ENCODE results near the gene MYF6.
A peak's percentile ranks its signal among the peaks of the same experiment; 100 is the strongest.
"Not testable (repeated sequence)": the region's sequence is repeated elsewhere in the genome, so short reads cannot be mapped to it uniquely, and the experiment has no call there.

MYF6 gene

GRCh38 chr12:80707126-80707829, at the start of gene MYF6:
Gene MYF6 (plus strand): TSS chr12:80707634. CDS start chr12:80707720, 86 bp downstream.
- DNase-seq (ENCODE audit: low spot score), result no peak

- no peak for DNase-seq (ENCODE audit: low spot score)
Measured at GRCh38 chr12:80659512-80660063, 47.8 kb upstream of the MYF6 start.

- DNase-seq (ENCODE audit: low spot score), result no peak
Measured at GRCh38 chr12:80662586-80662985, 44.8 kb upstream of the MYF6 start.

- DNase-seq (ENCODE audit: low spot score), result no peak
Measured at GRCh38 chr12:80670214-80670613, 37.2 kb upstream of the MYF6 start.

- DNase-seq (ENCODE audit: low spot score), result not testable (repeated sequence)
Measured at GRCh38 chr12:80676042-80676636, 31.3 kb upstream of the MYF6 start.

DNA sequence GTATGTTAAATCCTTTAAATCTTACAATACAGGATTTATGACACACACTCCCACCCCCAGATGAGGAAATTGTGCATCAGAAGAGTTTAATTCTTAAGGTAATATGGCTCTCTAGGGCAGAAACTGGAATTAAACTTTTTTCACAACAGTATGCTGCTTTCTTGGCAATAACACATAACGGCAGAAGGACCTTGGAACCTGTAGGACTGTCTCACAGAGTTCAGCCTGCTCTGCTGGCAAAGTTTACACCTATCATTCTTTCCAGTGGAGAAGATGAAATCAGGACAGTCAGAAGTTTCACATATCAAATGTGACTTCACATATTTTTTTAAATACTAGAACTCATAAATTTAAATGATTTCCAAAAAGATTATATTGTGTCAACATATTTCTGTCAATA, 30.6 kb upstream of the MYF6 start:
- no peak for DNase-seq (ENCODE audit: low spot score)

DNA sequence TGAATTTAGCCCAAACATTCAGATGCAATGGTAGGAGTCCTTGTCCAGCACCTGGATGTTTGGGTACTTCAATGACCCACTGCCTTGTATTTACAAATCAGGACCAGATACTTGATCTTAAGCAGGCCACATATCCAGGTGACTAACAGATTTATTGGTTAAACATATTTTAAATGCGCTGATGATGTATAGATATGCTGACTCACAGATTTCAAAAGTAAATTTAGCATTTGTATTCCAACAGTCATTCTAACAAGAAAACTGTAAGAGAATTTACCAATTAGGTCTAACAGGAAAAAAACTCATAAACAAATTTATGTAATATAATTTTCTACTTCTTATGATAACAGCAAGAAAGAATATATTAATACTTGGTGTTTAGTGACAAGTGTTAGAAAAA, 29.4 kb upstream of the MYF6 start:
- DNase-seq (ENCODE audit: low spot score), result no peak

DNA sequence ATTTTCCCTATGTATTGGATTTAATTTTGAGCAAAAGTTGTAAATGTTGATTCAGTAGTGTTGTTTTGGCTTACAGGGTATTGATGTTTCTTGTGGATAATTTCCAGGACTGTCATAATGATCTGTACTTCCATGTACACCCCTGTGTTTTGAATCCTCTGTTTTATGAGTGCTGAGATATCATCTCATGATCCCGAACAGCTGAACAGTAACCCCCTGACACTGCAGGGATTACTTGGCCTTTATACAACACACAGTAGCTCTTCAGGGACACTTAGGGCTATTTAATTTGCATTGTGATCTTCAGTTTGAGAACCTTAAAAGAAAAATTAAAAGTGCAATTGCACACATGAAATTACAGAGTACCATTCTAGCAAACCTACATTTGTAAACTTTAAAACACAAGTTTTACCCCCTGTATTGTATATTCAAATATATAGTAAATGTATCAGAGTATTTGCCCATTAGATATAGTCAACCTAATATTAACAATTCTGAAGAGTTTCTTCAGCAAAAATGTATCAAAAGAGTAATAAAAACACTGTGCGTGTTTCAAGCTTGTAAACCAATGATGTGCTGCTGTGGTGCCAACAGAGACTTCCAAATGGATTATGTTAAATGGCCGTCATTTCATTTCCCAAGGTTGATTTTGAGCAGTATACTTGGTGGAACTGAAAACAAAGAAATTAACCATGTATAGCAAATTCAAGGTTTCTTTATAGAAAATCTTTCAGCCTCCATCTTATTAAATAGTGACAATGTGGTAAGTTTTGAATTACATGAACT, 27.9 kb upstream of the MYF6 start:
- DNase-seq (ENCODE audit: low spot score), result no peak

GRCh38 chr12:80681287-80681686, 26.1 kb upstream of the MYF6 start:
- no peak for DNase-seq (ENCODE audit: low spot score)

- DNase-seq (ENCODE audit: low spot score), result no peak
Measured at GRCh38 chr12:80681786-80682185, 25.6 kb upstream of the MYF6 start.

DNA sequence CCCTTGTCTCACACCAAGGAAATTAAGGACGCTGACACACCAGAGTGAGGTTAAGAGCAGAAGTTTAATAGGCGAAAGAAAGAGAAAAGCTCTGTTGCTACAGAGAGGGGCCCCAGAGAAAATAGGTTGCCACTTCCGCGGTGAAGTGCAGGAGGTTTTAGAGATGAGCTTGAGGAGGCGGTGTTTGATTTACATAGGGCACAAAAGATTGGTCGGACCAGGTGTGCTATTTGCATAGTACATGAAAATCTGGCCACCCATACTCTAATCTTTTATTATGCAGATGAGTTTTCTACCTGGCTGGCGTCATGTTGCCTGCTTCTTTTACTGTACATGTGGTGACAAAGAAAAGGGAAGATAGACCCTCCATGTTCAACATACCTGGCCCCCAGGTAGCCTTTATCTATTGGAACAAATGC, 23.3 kb upstream of the MYF6 start:
- DNase-seq (ENCODE audit: low spot score), result no peak

DNA sequence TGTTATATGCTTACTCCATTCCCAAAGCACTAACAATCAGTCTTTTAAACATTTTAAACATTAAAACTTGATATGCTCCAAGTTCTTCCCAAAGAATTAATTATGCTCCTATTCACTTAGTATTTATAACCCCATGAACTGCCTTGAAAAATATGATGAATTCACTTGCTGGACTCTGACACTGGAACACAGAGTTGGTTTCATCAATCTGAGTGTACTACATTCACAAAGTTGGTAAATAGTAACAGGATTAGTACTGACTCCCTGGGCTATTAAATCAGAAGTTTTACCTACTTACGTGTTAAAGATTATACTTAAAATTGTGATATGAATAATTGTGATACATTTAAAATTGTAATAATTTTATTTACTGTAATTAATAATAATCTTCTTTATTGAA, 17.3 kb upstream of the MYF6 start:
- no peak for DNase-seq (ENCODE audit: low spot score)

- DNase-seq (ENCODE audit: low spot score), result no peak
Measured at GRCh38 chr12:80690513-80690912, 16.9 kb upstream of the MYF6 start.

DNA sequence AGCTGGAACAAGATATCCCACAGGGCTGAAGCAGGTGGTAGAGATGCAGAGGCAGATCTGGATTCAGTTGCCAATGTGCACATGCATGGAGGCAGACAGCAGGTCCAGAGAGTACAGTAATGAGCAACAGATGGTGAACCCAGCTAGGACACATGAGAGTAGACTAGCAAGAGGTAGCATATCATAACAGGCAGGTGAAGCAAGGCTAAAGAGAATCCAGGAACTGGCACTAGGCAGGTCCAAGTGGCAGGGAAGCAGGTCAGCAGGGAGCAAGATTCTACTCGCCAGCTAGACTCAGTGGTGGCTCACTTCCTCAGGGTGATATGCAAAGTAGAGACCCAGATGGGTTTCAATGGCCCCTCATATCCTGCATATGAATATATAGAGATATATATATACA, 15.3 kb upstream of the MYF6 start:
- peak; percentile 29 for DNase-seq (ENCODE audit: low spot score)

GRCh38 chr12:80697270-80697887, 10.1 kb upstream of the MYF6 start:
- DNase-seq (ENCODE audit: low spot score), result no peak

DNA sequence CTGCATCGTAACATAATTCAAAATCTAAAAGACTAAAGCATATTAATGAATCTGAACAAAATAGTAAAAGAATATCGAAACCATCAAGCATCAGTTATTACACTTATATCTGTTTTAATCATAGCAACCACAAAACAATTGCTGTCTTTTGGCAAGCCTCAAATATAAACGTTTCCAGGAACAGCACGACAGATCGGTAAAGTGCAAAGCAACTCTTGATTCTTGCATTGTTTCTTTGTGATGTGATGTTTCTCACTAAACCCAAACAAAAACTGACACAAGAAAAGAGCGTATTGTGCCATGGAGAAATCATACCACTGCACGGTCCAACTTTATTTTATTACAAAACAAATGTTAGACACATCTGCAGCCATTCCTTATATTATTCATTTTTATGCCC, 9.2 kb upstream of the MYF6 start:
- DNase-seq (ENCODE audit: low spot score), result no peak

GRCh38 chr12:80698847-80699542, 8.4 kb upstream of the MYF6 start:
- DNase-seq (ENCODE audit: low spot score), result no peak

DNA sequence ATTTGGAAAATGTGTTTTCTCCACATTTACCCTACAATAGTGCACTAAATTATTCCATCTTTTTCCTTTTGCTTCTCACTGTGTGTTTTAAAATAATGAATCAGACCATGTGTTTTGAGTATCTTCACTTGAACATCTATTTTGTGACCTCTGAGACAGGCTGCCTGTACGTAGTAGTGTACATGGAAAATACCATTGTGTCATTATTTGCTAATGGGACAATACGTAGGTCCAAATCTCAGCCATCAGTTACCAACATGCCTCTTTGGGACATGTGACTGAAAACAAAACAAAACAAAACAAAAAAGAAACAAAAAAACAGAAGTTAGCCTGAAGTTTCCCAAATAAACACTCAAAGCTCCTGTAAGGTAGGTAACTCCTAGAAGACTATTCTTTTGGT, 7.1 kb upstream of the MYF6 start:
- no peak for DNase-seq (ENCODE audit: low spot score)

GRCh38 chr12:80701388-80701787, 6.0 kb upstream of the MYF6 start:
- DNase-seq (ENCODE audit: low spot score), result no peak

GRCh38 chr12:80702889-80703805, 4.3 kb upstream of the MYF6 start:
- DNase-seq (ENCODE audit: low spot score), result no peak

- DNase-seq (ENCODE audit: low spot score), result no peak
Measured at GRCh38 chr12:80704420-80704819, 3.0 kb upstream of the MYF6 start.
